Ovary (tissue), 3 donors: ENCODE data around the gene MYH6.

Source experiments
- EP300 ChIP-seq: sonication (generic); formaldehyde crosslinking; IDR thresholded peaks from one replicate; pipeline ENCODE4 v1.6.1; 2017; ENCODE audit warnings: antibody characterized with exemption
- POLR2A ChIP-seq: fragments of 450-650 bp; IDR thresholded peaks from one replicate; pipeline ENCODE4 v1.6.1; 2017; ENCODE audit warnings: antibody characterized with exemption, mild to moderate bottlenecking, moderate library complexity
- TF ChIP-seq, protein P1 (sequence below), 3 donors: fragments of 450-650 bp in 2 of 3; fragments of 200-600 bp in 1 of 3; IDR thresholded peaks; one replicate each; pipeline versions ENCODE4 v1.5.1 to v1.8.0; 2016 to 2022; ENCODE audit warnings: antibody characterized with exemption in 3 of 3, mild to moderate bottlenecking in 1 of 3
- donor health status: DM: no; HTN: no; CAD: no.

DNA sequence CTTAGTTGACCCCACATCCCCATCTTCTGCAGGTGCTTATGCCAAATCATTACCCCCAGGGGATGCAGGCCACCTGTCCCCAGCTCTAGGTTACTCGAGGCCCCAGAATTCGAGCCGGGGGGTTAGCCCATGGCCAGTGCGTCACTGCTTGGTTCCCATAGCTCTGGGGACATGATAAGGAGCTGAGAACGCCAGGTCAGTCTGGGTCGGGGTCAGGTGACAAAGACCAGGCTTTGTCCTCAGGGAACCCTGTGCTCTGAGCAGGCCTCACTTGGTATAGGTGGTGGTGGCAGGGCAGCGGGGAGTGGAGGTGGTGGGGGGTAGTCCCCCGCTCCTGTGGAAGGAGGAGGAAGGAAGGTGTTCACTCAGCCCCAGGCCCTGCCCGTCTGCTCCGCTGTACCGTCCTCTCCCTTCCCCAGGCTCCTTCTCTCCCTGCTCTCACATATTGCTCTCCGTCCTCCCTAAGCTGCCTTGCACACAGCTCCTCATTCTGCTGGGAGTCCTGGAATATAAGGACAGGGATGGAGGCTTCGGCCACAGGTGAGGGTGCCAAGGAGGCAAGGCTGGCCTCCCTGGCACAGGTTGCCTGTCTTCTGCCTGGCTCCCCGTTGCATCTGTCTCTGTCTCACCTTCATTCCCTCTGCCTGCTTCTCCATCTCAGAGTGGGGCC lies 2.0 kb upstream of the MYH6 start:
- TF ChIP-seq, protein P1, sequence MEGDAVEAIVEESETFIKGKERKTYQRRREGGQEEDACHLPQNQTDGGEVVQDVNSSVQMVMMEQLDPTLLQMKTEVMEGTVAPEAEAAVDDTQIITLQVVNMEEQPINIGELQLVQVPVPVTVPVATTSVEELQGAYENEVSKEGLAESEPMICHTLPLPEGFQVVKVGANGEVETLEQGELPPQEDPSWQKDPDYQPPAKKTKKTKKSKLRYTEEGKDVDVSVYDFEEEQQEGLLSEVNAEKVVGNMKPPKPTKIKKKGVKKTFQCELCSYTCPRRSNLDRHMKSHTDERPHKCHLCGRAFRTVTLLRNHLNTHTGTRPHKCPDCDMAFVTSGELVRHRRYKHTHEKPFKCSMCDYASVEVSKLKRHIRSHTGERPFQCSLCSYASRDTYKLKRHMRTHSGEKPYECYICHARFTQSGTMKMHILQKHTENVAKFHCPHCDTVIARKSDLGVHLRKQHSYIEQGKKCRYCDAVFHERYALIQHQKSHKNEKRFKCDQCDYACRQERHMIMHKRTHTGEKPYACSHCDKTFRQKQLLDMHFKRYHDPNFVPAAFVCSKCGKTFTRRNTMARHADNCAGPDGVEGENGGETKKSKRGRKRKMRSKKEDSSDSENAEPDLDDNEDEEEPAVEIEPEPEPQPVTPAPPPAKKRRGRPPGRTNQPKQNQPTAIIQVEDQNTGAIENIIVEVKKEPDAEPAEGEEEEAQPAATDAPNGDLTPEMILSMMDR (IDR thresholded peaks at IDR 0.05) = no peak
- TF ChIP-seq POLR2A = no peak
- no peak for TF ChIP-seq EP300
